H1 (cell line): ENCODE data around the gene NIPAL1. TPM values are rescaled to one million over a fixed set of nuclear protein-coding genes. Genes with fewer than 3 reads are reported as not detected.

Experiments used
- BACH1 ChIP-seq: IDR thresholded peaks from 2 replicates; pipeline ENCODE4 v1.6.1; 2012; ENCODE audit warnings: low read length, improper control_type of control experiment
- CHD7 ChIP-seq: fragments of 300-600 bp; sonication (generic); IDR thresholded peaks from 2 replicates; pipeline ENCODE4 v1.7.1; 2012; ENCODE audit warnings: low read length, moderate library complexity, mild to moderate bottlenecking, inconsistent platforms; ENCODE audit not compliant: insufficient replicate concordance
- CREB1 ChIP-seq: IDR thresholded peaks from 2 replicates; pipeline ENCODE4 v1.6.1; 2012; ENCODE audit warnings: inconsistent platforms
- CTCF ChIP-seq, 3 experiments: IDR thresholded peaks; 1 replicate in 2 of 3; 2 replicates in 1 of 3; pipeline versions ENCODE4 v1.5.1 to v1.6.1; 2011; ENCODE audit warnings: low read length in 3 of 3, mild to moderate bottlenecking in 3 of 3, inconsistent platforms in 2 of 3, low read depth in 1 of 3, moderate library complexity in 1 of 3; ENCODE audit not compliant: insufficient read depth in 1 of 3; ENCODE audit errors: control extremely low read depth in 1 of 3
- POU5F1 ChIP-seq: IDR thresholded peaks from 2 replicates; pipeline ENCODE4 v1.6.1; 2011; ENCODE audit warnings: low read depth, mild to moderate bottlenecking, low read length, moderate library complexity
- RBBP5 ChIP-seq: IDR thresholded peaks from 2 replicates; pipeline ENCODE4 v1.7.1; 2012; ENCODE audit warnings: low read depth, mild to moderate bottlenecking, inconsistent platforms, low read length, moderate library complexity, borderline replicate concordance
- SIX5 ChIP-seq: IDR thresholded peaks from 2 replicates; pipeline ENCODE4 v1.6.1; 2011; ENCODE audit warnings: mild to moderate bottlenecking, low read depth, low read length
- SP1 ChIP-seq: IDR thresholded peaks from 2 replicates; pipeline ENCODE4 v1.6.1; 2011; ENCODE audit warnings: low read depth, low read length
- TAF7 ChIP-seq: optimal IDR thresholded peaks from 2 replicates; pipeline ENCODE3; 2011; ENCODE audit warnings: low read depth, mild to moderate bottlenecking, inconsistent platforms, low read length, moderate library complexity, borderline replicate concordance
- TEAD4 ChIP-seq: IDR thresholded peaks from 2 replicates; pipeline ENCODE4 v1.6.1; 2012; ENCODE audit warnings: low read depth, low read length, inconsistent platforms, mixed read lengths
- polyA plus RNA-seq, 7 experiments: library from polyadenylated mRNA; depleted of rRNA in 3 of 7; stranded (reverse) in 5 of 7; unstranded in 2 of 7; fragments of >200 nt in 5 of 7; fragments of 200-250 nt in 2 of 7; gene quantifications; 1 replicate in 5 of 7; 2 replicates in 1 of 7; 4 replicates in 1 of 7; pipeline versions ENCODE4 v1.2.1 to v1.2.3, GENCODE V29; 2011 to 2013; ENCODE audit warnings: missing spikeins in 2 of 7, mixed read lengths in 2 of 7
- total RNA-seq: library from RNA; stranded (reverse); fragmentation: NEBNext Ultra II Directional; extraction: Animal tissue kit (Norgen Biotek cat#: 25700); gene quantifications from 2 replicates; pipeline ENCODE4 v1.2.1, GENCODE V29; 2021

The NIPAL1 gene
- total and polyA plus RNA-seq, 2 of the 8 experiments (the other 6 are each of a cell fraction or from before 2014, with no cell fraction given): 1.4 to 4.9 TPM

GRCh38 chr4:48018112-48018511 lies 1.5 kb downstream of the NIPAL1 start (continued):
- TF ChIP-seq CHD7: no peak
- no peak for TF ChIP-seq SP1
- TF ChIP-seq CTCF (IDR thresholded peaks at IDR 0.05; ENCODE audit: control extremely low read depth in 1 of 3, insufficient read depth in 1 of 3, low read depth in 1 of 3, low read length in 3 of 3): no peak
- TF ChIP-seq TEAD4: no peak
- no peak for TF ChIP-seq SIX5
- no peak for TF ChIP-seq BACH1
- no peak for TF ChIP-seq RBBP5
- TF ChIP-seq TAF7: no peak
- no peak for TF ChIP-seq POU5F1
- TF ChIP-seq CREB1: no peak
